ENCODE measurements around the gene NT5DC2. TPM values are rescaled to one million over a fixed set of nuclear protein-coding genes. Genes with fewer than 3 reads are reported as not detected.

The NT5DC2 gene
- total RNA-seq, 1 donor from 2014 or later, result 309 TPM

DNA sequence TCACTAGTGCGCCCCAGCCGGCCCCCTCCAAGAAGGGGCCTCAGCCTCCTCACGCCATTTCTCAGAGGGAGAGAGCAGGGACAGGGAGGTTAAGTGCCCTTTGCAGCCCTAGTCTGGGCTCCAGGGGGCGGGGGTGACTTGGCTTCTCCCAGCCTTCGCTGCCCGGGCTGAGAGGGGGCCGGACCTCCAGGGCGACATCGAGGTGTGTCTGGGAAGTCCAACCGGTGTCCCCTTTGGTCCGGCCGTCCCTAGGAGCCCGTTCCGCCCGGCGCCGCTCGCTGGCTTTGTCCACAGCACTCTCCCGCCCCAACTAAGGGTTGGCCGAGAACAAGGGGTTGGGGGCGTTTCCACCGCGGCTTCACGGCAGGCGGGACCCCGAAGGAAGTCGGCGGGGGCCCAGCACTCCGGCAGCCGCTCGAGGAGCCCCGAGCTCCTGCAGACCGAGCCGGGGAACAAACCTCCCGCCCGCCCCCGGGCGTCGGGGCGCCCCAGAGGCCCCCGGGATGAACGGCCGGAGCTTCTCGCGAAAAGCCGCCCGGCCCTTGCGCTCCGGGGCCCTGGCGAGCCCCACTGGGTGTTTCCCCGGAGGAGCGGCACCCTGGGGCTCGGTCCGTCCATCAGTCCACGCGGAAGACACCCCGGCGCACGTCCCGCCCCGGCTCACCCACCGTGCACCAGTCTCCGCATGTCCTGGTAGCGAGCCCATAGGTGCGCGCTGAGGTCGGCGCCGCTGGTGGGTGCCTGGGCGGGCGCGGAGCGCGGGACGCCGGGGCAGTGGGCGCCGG is 627 bp downstream of the NT5DC2 start:
- Mint-ChIP-seq H3K9me3 (ENCODE audit: low read depth) (no peaks in the 10 kb centered on the region), H3K36me3 (ENCODE audit: low read depth) (peaks cover 6% of the 10 kb centered on the region), H3K4me3 (ENCODE audit: unreplicated experiment) (peak overlapping the region; percentile 82), H3K4me1 (ENCODE audit: low read depth) (peaks cover 46% of the 10 kb centered on the region), H3K27ac (ENCODE audit: unreplicated experiment) (peak overlapping the region; percentile 74), H3K27me3 (ENCODE audit: low read depth) (no peaks in the 10 kb centered on the region)
- DNase-seq (ENCODE audit: low spot score), result peak; percentile 90
- TF ChIP-seq, protein P1, sequence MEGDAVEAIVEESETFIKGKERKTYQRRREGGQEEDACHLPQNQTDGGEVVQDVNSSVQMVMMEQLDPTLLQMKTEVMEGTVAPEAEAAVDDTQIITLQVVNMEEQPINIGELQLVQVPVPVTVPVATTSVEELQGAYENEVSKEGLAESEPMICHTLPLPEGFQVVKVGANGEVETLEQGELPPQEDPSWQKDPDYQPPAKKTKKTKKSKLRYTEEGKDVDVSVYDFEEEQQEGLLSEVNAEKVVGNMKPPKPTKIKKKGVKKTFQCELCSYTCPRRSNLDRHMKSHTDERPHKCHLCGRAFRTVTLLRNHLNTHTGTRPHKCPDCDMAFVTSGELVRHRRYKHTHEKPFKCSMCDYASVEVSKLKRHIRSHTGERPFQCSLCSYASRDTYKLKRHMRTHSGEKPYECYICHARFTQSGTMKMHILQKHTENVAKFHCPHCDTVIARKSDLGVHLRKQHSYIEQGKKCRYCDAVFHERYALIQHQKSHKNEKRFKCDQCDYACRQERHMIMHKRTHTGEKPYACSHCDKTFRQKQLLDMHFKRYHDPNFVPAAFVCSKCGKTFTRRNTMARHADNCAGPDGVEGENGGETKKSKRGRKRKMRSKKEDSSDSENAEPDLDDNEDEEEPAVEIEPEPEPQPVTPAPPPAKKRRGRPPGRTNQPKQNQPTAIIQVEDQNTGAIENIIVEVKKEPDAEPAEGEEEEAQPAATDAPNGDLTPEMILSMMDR (IDR thresholded peaks at IDR 0.05), result no peak

DNA sequence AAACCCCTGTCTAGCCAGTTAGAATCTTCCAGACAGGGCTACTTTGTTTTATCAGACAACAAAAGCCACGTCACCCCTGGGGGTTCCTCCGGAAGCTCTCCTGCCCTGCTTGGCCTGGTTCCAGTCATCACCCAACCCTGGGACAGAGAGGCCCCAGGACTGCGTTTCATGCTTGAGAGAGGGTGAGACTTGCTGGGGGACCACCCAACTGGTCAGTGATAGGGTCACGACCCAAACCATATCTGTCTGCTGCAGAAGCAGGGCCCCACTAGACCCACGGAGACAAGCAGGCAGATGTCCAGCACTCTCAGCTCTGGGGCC is 1.2 kb downstream of the NT5DC2 start:
- peaks cover 7% of the 10 kb centered on the region for H3K36me3 Mint-ChIP-seq (ENCODE audit: low read depth)
- H3K4me3 Mint-ChIP-seq (ENCODE audit: unreplicated experiment), result peak overlapping the region; percentile 82
- no peak for DNase-seq (ENCODE audit: low spot score)
- no peaks in the 10 kb centered on the region for H3K27me3 Mint-ChIP-seq (ENCODE audit: low read depth)
- H3K4me1 Mint-ChIP-seq (ENCODE audit: low read depth), result peaks cover 41% of the 10 kb centered on the region
- no peaks in the 10 kb centered on the region for H3K9me3 Mint-ChIP-seq (ENCODE audit: low read depth)
- TF ChIP-seq, protein P1 (IDR thresholded peaks at IDR 0.05), result no peak
- H3K27ac Mint-ChIP-seq (ENCODE audit: unreplicated experiment), result peak overlapping the region; percentile 74

DNA sequence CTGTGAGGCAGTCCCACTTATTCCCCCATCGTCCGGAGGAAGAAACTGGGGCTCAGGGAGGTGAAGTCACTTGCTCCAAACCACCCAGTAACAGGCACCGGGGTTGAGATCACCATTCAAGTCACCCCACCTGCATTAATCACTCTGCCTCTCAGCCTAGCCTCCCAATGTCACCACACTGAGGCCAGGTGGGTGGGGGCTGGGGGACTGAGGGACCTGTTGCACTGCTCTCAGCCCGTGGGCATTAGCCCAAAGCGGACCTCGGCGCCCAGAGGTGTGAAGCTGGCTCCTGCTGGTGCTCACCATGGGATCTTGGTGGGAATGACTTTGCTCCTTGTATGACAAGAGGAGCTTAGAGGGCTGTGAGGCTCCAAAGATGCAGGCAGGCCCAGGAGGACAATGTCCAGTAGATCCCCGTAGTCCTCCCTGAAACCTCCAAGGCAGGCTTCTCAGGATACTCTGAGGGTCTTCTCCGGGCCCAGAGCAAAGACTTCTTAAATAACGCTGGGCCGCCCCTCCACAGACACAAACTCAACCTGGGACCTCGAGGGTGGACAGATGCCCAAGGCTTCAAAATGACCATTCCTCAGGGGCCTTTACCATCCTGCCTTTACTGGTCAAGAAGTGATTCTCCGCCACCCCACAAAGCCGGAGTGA is 1.7 kb downstream of the NT5DC2 start:
- Mint-ChIP-seq H3K9me3 (ENCODE audit: low read depth) (no peaks in the 10 kb centered on the region), H3K27me3 (ENCODE audit: low read depth) (no peaks in the 10 kb centered on the region)

DNA sequence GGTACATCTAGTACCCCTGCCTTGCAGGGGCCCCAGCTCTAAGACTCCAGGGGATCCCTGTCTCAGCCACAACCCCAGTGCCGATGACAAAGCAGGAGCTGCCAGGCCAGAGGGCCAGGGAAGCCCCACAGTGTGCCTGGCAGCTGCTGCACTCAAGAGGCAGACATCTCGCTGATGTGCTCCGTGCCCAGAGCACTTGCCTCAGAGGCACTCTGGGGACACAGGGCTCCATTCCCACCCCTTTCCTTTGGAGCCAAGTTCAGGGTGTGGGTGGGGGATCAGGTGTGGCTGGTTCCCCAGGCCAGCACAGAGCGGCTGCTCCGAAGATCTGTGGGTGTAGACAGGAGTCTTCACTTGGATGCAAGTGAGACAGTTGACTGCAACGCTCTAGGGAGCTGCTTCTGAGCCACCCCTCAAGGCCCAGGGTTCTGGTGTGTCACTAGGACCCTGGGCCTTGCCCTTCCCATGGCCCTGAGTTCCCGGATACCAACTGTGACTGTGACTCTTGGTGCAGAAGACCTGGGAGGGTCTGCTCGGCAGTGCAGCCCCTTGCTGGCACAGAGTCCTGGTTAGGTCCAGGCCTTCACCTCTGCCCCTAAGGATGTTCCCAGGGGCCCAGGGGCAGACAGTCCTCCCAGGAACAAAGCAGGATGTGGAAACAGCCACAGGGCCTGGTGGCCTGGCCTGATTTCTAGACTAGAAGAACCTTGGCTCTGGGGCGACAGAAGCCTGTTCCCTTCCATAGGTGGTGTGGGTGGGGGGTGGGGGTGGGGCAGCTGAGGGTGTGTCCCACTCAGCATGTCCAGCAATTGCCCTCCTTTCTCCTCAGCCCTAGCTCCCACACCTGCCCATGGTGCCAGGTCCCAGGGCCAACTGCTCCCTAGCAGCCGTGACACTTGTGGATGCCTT is 2.5 kb downstream of the NT5DC2 start:
- TF ChIP-seq, protein P1 (IDR thresholded peaks at IDR 0.05), result no peak
- DNase-seq (ENCODE audit: low spot score), result no peak

More for the DNA sequence above, 1.7 kb downstream of the NT5DC2 start:
- peaks cover 37% of the 10 kb centered on the region for H3K4me1 Mint-ChIP-seq (ENCODE audit: low read depth)
- TF ChIP-seq, protein P1 (IDR thresholded peaks at IDR 0.05), result no peak
- H3K4me3 Mint-ChIP-seq (ENCODE audit: unreplicated experiment), result peak overlapping the region; percentile 82
- H3K27ac Mint-ChIP-seq (ENCODE audit: unreplicated experiment), result peak overlapping the region; percentile 74
- H3K36me3 Mint-ChIP-seq (ENCODE audit: low read depth), result peaks cover 7% of the 10 kb centered on the region
- DNase-seq (ENCODE audit: low spot score), result no peak

More for the DNA sequence above, 2.5 kb downstream of the NT5DC2 start:
- peaks cover 36% of the 10 kb centered on the region for H3K4me1 Mint-ChIP-seq (ENCODE audit: low read depth)
- H3K9me3 Mint-ChIP-seq (ENCODE audit: low read depth), result no peaks in the 10 kb centered on the region
- peak overlapping the region; percentile 74 for H3K27ac Mint-ChIP-seq (ENCODE audit: unreplicated experiment)
- no peaks in the 10 kb centered on the region for H3K27me3 Mint-ChIP-seq (ENCODE audit: low read depth)
- peaks cover 10% of the 10 kb centered on the region for H3K36me3 Mint-ChIP-seq (ENCODE audit: low read depth)
- no peak overlapping the region for H3K4me3 Mint-ChIP-seq (ENCODE audit: unreplicated experiment)
